ENCODE data around the gene PAQR8.

DNA sequence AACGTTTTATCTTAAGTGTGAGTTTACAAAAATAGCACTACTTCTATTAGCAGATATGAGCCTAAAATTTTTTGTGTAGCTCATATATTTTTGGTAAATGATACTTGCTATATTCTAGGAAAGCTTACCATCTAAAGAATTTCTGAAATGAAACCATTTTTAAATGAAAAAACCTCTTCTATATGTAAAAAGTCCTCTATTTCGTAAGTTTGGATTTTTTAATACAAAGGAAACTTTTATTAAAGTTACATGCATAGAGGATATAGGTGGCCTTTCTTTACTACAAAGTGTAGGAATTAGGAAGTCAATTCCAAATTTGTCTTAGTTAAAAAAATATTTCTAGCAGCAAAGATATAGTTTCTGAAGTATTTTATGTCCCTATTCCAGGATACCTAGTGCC, 77.0 kb downstream of the PAQR8 start:
- TF ChIP-seq, protein P1, sequence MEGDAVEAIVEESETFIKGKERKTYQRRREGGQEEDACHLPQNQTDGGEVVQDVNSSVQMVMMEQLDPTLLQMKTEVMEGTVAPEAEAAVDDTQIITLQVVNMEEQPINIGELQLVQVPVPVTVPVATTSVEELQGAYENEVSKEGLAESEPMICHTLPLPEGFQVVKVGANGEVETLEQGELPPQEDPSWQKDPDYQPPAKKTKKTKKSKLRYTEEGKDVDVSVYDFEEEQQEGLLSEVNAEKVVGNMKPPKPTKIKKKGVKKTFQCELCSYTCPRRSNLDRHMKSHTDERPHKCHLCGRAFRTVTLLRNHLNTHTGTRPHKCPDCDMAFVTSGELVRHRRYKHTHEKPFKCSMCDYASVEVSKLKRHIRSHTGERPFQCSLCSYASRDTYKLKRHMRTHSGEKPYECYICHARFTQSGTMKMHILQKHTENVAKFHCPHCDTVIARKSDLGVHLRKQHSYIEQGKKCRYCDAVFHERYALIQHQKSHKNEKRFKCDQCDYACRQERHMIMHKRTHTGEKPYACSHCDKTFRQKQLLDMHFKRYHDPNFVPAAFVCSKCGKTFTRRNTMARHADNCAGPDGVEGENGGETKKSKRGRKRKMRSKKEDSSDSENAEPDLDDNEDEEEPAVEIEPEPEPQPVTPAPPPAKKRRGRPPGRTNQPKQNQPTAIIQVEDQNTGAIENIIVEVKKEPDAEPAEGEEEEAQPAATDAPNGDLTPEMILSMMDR (IDR thresholded peaks at IDR 0.05; ENCODE audit: low read length), result no peak
- TF ChIP-seq EZH2 (optimal IDR thresholded peaks at IDR 0.05; ENCODE audit: low read depth, low read length) (no peak), EZH2phosphoT487 (IDR thresholded peaks at IDR 0.05; ENCODE audit: low read length) (no peak)
